GM12878 (cell line): Measurements from ENCODE around the gene VWA5B2. TPM values are rescaled to one million over a fixed set of nuclear protein-coding genes. Genes with fewer than 3 reads are reported as not detected.

Source experiments
- ATAC-seq: fragments of 200-7000 bp; cut with Tn5 transposase; 3 replicates; pipeline ENCODE4 v1.9.1; 2020; ENCODE audit warnings: mild to moderate bottlenecking, moderate library complexity
- BruUV-seq: library from RNA; stranded (reverse); fragments of 400-500 nt; replicated peaks from 2 replicates; lab custom pipeline; 2021; lab: Mats Ljungman, UMichigan
- CTCF ChIA-PET: fragments of 300-600 bp; sonication (Branson Sonifier 250); formaldehyde crosslinking; extraction: SDS; loops from one replicate; lab custom pipeline; 2021; ENCODE audit warnings: inconsistent platforms; lab: Yijun Ruan, JAX
- POLR2A ChIA-PET: fragments of 350-600 bp; formaldehyde crosslinking; extraction: SDS; loops from one replicate; lab custom pipeline; 2021; ENCODE audit warnings: inconsistent platforms; lab: Charles Lee
- RAD21 ChIA-PET: fragments of 300-600 bp; sonication (Branson Sonifier 250); formaldehyde crosslinking; loops from one replicate; lab custom pipeline; 2023; ENCODE audit warnings: antibody characterized with exemption; ENCODE audit not compliant: unreplicated experiment; lab: Charles Lee
- SMC1A ChIA-PET: fragments of 300-600 bp; sonication (Branson Sonifier 250); formaldehyde crosslinking; loops from one replicate; lab custom pipeline; 2023; ENCODE audit not compliant: unreplicated experiment, uncharacterized antibody; lab: Charles Lee
- DNase-seq: peaks from one replicate; pipeline ENCODE4 v3.0.0-alpha.2; 2011; ENCODE audit warnings: low read depth, low spot score
- FAIRE-seq: peaks from 3 replicates; lab custom pipeline; 2011; peaks lifted over from hg19 to GRCh38; lab: Jason Lieb, UNC
- H2AFZ ChIP-seq: 2 replicates; pipeline ENCODE4 v1.6.0; 2011; ENCODE audit warnings: low read depth, low read length, control low read depth; ENCODE audit not compliant: control insufficient read depth
- H3K27ac ChIP-seq: 2 replicates; pipeline ENCODE4 v1.5.1; 2011; ENCODE audit warnings: control low read depth; ENCODE audit not compliant: control insufficient read depth, insufficient read depth
- H3K27me3 ChIP-seq, 2 experiments: replicated peaks in 1 of 2; 2 replicates each; pipeline versions ENCODE4 v1.6.0 to v1.6.1; 2011; ENCODE audit warnings: low read length in 1 of 2; ENCODE audit not compliant: control insufficient read depth in 2 of 2, insufficient read depth in 2 of 2
- H3K36me3 ChIP-seq, 2 experiments: 2 replicates each; pipeline ENCODE4 v1.5.1; 2011; ENCODE audit warnings: low read length in 1 of 2; ENCODE audit not compliant: control insufficient read depth in 2 of 2, insufficient read depth in 2 of 2
- H3K4me1 ChIP-seq: 2 replicates; pipeline ENCODE4 v1.6.1; 2011; ENCODE audit warnings: mild to moderate bottlenecking, low read length, moderate library complexity, mixed read lengths; ENCODE audit not compliant: control insufficient read depth, insufficient read depth
- H3K4me2 ChIP-seq: 2 replicates; pipeline ENCODE4 v1.6.0; 2011; ENCODE audit warnings: control low read depth; ENCODE audit not compliant: control insufficient read depth, insufficient read depth
- H3K4me3 ChIP-seq: fragments of 200-600 bp; sonication (generic); 2 replicates; pipeline ENCODE4 v1.5.1; 2016
- H3K79me2 ChIP-seq: 2 replicates; pipeline ENCODE4 v1.6.0; 2011; ENCODE audit warnings: low read length; ENCODE audit not compliant: control insufficient read depth, insufficient read depth
- H3K9ac ChIP-seq: 2 replicates; pipeline ENCODE4 v1.8.0; 2011; ENCODE audit warnings: low read length, control low read depth, mixed read lengths; ENCODE audit not compliant: control insufficient read depth, insufficient read depth
- H3K9me3 ChIP-seq: replicated peaks from 3 replicates; pipeline ENCODE4 v1.5.1; 2011; ENCODE audit warnings: mild to moderate bottlenecking, low read length; ENCODE audit not compliant: control insufficient read depth, insufficient read depth
- H4K20me1 ChIP-seq: 2 replicates; pipeline ENCODE4 v1.6.0; 2011; ENCODE audit not compliant: control insufficient read depth, insufficient read depth
- ATF3 ChIP-seq: IDR thresholded peaks from 2 replicates; pipeline ENCODE4 v1.6.1; 2011; ENCODE audit warnings: low read depth, mild to moderate bottlenecking, low read length, moderate library complexity, borderline replicate concordance; ENCODE audit errors: extremely low read depth
- EGR1 ChIP-seq, 2 experiments: IDR thresholded peaks; 1 replicate in 1 of 2; 2 replicates in 1 of 2; pipeline ENCODE4 v1.6.1; 2011 to 2012; ENCODE audit warnings: low read depth in 2 of 2, low read length in 2 of 2, borderline replicate concordance in 1 of 2, mild to moderate bottlenecking in 1 of 2, moderate library complexity in 1 of 2
- IKZF2 ChIP-seq, 2 experiments: fragments of 450-650 bp; IDR thresholded peaks; 2 replicates each; pipeline ENCODE4 v1.6.1; 2017; ENCODE audit warnings: mild to moderate bottlenecking in 2 of 2, moderate library complexity in 2 of 2
- IRF4 ChIP-seq: IDR thresholded peaks from 2 replicates; pipeline ENCODE4 v1.6.1; 2011; ENCODE audit warnings: low read depth, low read length
- NBN ChIP-seq: fragments of 450-650 bp; IDR thresholded peaks from 2 replicates; pipeline ENCODE4 v1.6.1; 2016
- RUNX3 ChIP-seq: IDR thresholded peaks from 2 replicates; pipeline ENCODE4 v1.6.1; 2012; ENCODE audit warnings: low read length, inconsistent platforms
- SMC3 ChIP-seq: IDR thresholded peaks from 2 replicates; pipeline ENCODE4 v1.6.1; 2011; ENCODE audit warnings: low read length, improper control_type of control experiment, borderline replicate concordance
- SREBF1 ChIP-seq: IDR thresholded peaks from 2 replicates; pipeline ENCODE4 v1.6.1; 2012; ENCODE audit warnings: mild to moderate bottlenecking, low read length
- SUZ12 ChIP-seq: fragments of 200-600 bp; sonication (generic); IDR thresholded peaks from one replicate; pipeline ENCODE4 v1.6.1; 2018; ENCODE audit warnings: antibody characterized with exemption, mild to moderate bottlenecking; ENCODE audit not compliant: unreplicated experiment
- WGBS: methylation state at CpG from one replicate; pipeline ENCODE4 v1.1.6; 2016; ENCODE audit warnings: low lambda C conversion rate; ENCODE audit not compliant: insufficient replicate concordance, insufficient coverage; ENCODE audit errors: missing lambda C conversion rate; 5-methylcytosine and 5-hydroxymethylcytosine counted together
- in situ Hi-C: fragments of 300-500 bp; cut with MboI; formaldehyde crosslinking; loops from 9 replicates; pipeline ENCODE4 v1.14.3; 2018; ENCODE audit warnings: mixed read lengths
- intact Hi-C: fragments of 100-400 bp; cut with micrococcal nuclease; formaldehyde crosslinking; loops from one replicate; pipeline ENCODE4 v1.14.2; 2022; ENCODE audit not compliant: unreplicated experiment
- polyA plus RNA-seq, 11 experiments: library from polyadenylated mRNA; depleted of rRNA in 4 of 11; unstranded in 6 of 11; stranded (reverse) in 5 of 11; fragments of >200 nt; fragmentation: Nextera tagmentation in 4 of 11; fragmentation: Illumina TruSeq in 1 of 11; extraction: Ambion mirVana in 4 of 11; extraction: Trizol in 1 of 11; gene quantifications; 1 replicate in 1 of 11; 2 replicates in 10 of 11; pipeline versions ENCODE4 v1.2.1 to v1.2.3, GENCODE V29; 2011 to 2016; ENCODE audit warnings: inconsistent platforms in 2 of 11, missing spikeins in 2 of 11, low read depth in 1 of 11
- total RNA-seq, 4 experiments: library from RNA; depleted of rRNA in 3 of 4; stranded (reverse); fragments of >200 nt in 3 of 4; fragmentation: Illumina TruSeq in 1 of 4; extraction: Trizol in 1 of 4; gene quantifications; 2 replicates each; pipeline versions ENCODE4 v1.2.1 to v1.2.3, GENCODE V29; 2013 to 2021
- TF ChIP-seq, protein P1 (sequence below): fragments of 450-650 bp; IDR thresholded peaks from 2 replicates; pipeline ENCODE4 v1.6.1; 2016; ENCODE audit warnings: mild to moderate bottlenecking
- TF ChIP-seq, protein P2 (sequence below): fragments of 150-350 bp; IDR thresholded peaks from 2 replicates; pipeline ENCODE4 v1.6.1; 2016; ENCODE audit warnings: low read depth, low read length
- TF ChIP-seq, protein P3 (sequence below): fragments of 450-650 bp; IDR thresholded peaks from 2 replicates; pipeline ENCODE4 v1.6.1; 2014; ENCODE audit warnings: mild to moderate bottlenecking
- TF ChIP-seq, protein P4 (sequence below): IDR thresholded peaks from 2 replicates; pipeline ENCODE4 v1.6.1; 2012; ENCODE audit warnings: low read depth, low read length, improper control_type of control experiment

The VWA5B2 gene
- total and polyA plus RNA-seq, 10 of the 15 experiments (the other 5 are each of a cell fraction or from before 2014, with no cell fraction given) = 0.03 to 0.09 TPM; not detected in 8

- 56% methylated on average over 11 of the region's 11 CpGs for WGBS
- TF ChIP-seq, protein P1, sequence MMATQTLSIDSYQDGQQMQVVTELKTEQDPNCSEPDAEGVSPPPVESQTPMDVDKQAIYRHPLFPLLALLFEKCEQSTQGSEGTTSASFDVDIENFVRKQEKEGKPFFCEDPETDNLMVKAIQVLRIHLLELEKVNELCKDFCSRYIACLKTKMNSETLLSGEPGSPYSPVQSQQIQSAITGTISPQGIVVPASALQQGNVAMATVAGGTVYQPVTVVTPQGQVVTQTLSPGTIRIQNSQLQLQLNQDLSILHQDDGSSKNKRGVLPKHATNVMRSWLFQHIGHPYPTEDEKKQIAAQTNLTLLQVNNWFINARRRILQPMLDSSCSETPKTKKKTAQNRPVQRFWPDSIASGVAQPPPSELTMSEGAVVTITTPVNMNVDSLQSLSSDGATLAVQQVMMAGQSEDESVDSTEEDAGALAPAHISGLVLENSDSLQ = no peak
- TF ChIP-seq IRF4 (no peak), RUNX3 (no peak), SUZ12 (no peak), NBN (no peak), ATF3 (no peak), SMC3 (no peak), SREBF1 (no peak), IKZF2 (IDR thresholded peaks at IDR 0.05) (no peak), EGR1 (IDR thresholded peaks at IDR 0.05; ENCODE audit: borderline replicate concordance in 1 of 2, low read depth in 2 of 2, low read length in 2 of 2) (no peak)
- TF ChIP-seq, protein P2, sequence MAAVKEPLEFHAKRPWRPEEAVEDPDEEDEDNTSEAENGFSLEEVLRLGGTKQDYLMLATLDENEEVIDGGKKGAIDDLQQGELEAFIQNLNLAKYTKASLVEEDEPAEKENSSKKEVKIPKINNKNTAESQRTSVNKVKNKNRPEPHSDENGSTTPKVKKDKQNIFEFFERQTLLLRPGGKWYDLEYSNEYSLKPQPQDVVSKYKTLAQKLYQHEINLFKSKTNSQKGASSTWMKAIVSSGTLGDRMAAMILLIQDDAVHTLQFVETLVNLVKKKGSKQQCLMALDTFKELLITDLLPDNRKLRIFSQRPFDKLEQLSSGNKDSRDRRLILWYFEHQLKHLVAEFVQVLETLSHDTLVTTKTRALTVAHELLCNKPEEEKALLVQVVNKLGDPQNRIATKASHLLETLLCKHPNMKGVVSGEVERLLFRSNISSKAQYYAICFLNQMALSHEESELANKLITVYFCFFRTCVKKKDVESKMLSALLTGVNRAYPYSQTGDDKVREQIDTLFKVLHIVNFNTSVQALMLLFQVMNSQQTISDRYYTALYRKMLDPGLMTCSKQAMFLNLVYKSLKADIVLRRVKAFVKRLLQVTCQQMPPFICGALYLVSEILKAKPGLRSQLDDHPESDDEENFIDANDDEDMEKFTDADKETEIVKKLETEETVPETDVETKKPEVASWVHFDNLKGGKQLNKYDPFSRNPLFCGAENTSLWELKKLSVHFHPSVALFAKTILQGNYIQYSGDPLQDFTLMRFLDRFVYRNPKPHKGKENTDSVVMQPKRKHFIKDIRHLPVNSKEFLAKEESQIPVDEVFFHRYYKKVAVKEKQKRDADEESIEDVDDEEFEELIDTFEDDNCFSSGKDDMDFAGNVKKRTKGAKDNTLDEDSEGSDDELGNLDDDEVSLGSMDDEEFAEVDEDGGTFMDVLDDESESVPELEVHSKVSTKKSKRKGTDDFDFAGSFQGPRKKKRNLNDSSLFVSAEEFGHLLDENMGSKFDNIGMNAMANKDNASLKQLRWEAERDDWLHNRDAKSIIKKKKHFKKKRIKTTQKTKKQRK = no peak
- TF ChIP-seq, protein P3, sequence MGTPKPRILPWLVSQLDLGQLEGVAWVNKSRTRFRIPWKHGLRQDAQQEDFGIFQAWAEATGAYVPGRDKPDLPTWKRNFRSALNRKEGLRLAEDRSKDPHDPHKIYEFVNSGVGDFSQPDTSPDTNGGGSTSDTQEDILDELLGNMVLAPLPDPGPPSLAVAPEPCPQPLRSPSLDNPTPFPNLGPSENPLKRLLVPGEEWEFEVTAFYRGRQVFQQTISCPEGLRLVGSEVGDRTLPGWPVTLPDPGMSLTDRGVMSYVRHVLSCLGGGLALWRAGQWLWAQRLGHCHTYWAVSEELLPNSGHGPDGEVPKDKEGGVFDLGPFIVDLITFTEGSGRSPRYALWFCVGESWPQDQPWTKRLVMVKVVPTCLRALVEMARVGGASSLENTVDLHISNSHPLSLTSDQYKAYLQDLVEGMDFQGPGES = no peak
- TF ChIP-seq, protein P4, sequence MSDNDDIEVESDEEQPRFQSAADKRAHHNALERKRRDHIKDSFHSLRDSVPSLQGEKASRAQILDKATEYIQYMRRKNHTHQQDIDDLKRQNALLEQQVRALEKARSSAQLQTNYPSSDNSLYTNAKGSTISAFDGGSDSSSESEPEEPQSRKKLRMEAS = no peak
Measured at GRCh38 chr3:184209146-184209923, 20.1 kb upstream of the VWA5B2 start.

More at GRCh38 chr3:184209146-184209923, 20.1 kb upstream of the VWA5B2 start:
- H2AFZ ChIP-seq = no peak overlapping the region
- POLR2A ChIA-PET = interaction anchor here (0.5 kb wide), 1 partner anchor 457 kb away, joined by 4 read pairs; no protein-coding TSS in a partner anchor
- H3K36me3 ChIP-seq = no peaks in the 10 kb centered on the region
- in situ Hi-C loops (no loop called here), intact Hi-C loops (no loop called here)
- no peaks in the 10 kb centered on the region for H3K4me1 ChIP-seq
- H3K79me2 ChIP-seq = no peaks in the 10 kb centered on the region
- CTCF ChIA-PET = interaction anchor here (1.0 kb wide), 1 partner anchor 41 kb away, joined by 3 read pairs; no protein-coding TSS in a partner anchor
- SMC1A ChIA-PET = no interaction called here
- DNase-seq (no peak), FAIRE-seq (no peak), ATAC-seq (no peak)
- RAD21 ChIA-PET = no interaction called here
- no TSS peak for BruUV-seq
- H3K27me3 ChIP-seq = peaks cover 2 to 4% of the 10 kb centered on the region in 2 experiments; a peak in 2 of 4 replicates
- H3K9ac ChIP-seq = no peak overlapping the region
- H3K9me3 ChIP-seq = no peaks in the 10 kb centered on the region
- no peak overlapping the region for H3K27ac ChIP-seq
- no peak overlapping the region for H3K4me3 ChIP-seq
- H4K20me1 ChIP-seq = no peaks in the 10 kb centered on the region
- no peak overlapping the region for H3K4me2 ChIP-seq
